Colon (tissue), 2 donors: ENCODE results near the gene ST7.
"Not testable (repeated sequence)": the region's sequence is repeated elsewhere in the genome, so short reads cannot be mapped to it uniquely, and the experiment has no call there.

Source experiments
- FAIRE-seq: peaks from 2 replicates; lab custom pipeline; 2012; peaks lifted over from hg19 to GRCh38; lab: Jason Lieb, UNC
- donor health status: control.
- donor health status: control.

The ST7 gene

DNA sequence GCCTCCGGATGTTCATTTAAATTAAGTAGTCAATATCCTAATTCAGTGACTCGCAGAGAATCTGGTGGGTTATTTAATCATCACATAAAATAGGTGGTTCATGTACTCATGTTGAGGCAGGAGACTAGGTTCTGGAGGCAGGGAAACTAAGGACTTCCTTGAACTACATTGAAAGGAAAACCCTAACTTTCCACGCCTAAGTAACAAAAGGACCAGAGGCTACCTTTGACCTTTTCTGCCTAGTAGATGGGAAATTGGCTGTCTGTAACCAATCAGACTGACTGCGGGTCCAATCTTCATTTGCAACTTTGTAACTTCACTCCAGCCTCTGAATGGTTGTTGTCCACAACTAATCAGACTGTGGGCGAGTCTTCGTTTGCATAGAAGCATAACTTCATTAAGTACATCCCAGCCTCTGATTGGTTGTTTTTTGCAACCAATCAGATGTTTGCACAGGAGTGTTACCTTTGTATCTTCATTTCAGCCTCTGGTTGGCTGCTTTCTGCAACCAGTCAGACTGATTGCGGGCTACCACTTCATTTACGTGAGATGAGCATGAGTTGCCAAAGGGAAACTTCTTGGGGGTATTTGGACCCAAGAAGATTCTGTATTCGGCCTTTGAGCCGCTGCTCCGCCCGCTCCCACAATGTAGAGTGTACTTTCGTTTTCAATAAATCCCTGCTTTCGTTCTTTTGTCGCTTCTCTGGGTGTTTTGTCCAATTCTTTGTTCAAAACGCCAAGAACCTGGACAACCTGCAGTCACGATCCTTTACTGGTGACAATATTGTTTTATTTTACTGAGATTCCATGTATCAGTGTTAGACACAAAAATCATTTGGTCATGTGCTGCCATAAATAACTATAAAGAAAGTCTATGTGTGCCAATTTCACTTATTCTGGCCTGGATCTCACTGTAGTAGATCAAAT lies 1.7 kb upstream of the ST7 start:
- FAIRE-seq = no peak

DNA sequence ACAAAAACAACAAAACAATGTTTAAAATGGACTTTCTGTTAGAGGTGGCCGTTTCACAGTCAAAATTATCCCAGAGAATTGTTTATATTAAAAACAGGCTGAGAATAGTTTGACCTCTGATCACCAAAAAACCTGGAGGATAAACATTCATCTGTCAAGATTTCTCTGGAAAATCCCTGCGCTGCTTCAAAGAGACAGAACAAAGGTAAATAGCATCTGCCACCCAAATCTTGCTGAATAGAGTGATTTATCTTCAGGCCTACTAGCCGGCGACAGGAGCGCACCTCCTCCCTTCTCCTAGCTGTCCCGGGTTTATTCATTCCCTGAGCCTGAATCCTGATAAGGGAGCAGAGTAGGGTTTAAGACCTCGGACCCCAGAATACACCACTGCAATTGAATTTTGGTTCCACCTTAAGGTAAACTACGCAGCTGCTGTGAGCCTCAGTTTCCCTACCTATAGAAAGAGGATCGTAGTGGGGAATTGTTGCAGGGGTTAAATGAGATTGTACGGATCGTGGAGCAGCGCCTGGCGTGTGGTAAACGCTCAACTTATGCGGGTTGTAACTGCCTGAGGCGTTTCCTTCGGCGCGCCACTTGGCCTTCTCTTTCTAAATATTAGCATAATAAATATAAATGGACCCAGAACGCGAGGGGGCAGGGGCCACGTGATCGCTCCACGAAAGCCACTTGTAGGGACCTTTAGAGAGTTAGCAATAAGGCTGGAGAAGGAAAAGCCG lies 498 bp upstream of the ST7 start:
- FAIRE-seq = no peak

DNA sequence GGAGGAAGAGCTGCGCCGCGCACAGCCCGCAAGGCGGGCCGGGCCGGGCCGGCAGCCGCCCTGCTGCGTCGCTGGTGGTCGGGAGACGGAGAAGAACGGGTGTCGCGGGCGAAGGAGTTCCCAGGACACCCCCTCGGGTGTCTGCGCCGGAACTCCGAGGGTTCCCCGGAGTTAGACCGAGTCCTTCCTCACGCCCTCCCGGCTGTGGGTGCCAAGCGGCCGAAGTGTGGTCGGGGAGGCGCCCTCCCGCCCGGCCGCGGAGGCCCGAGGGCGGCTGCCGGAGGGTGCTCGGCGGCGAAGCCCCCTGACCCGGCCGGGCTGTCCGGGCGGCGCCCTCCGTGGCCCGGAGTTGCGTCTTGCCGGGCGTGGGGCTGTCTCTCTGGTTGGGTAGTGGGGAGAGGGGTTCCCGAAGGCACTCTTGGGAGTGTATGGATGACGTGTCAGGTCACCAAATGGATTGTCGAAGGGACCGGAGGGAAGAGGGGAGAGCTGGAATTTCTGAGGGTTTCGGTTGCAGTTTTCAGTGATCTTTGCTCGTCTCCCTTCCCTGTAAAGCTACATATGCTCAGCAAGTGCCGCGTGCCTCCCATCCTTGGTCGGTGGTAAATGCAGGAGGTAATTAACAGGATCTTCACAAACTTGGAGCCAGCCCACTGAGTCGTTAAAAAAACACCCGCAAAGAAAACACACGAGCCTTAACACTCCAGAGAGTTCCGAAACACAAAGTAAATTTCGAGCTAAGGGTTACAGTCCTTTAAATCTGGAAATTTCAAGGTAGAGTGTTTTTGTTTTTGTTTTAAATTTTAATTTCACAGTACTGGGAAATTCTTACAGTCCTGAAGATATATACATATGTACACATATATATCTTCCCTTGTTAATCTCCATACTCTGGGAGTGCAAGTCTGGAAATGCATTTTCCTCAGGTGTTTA lies 871 bp downstream of the ST7 start:
- FAIRE-seq = no peak

DNA sequence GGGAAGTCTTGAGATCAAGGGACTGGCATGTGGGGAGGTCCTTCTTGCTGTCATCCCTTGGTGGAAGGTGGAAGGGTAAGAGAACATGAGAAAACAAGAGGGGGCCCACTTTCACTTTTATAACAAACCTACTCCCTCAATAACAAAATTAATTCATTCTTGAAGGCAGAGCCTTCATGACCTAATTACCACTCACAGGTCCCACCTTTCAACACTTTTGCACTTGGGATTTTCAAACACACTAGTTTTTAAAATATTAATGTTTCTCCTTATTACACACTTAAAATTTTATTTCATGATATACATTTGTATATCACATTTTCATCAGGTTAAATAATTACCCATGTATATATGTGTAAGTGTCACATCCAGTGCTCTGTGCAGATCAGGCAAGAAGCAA lies 2.0 kb downstream of the ST7 start:
- FAIRE-seq = no peak

DNA sequence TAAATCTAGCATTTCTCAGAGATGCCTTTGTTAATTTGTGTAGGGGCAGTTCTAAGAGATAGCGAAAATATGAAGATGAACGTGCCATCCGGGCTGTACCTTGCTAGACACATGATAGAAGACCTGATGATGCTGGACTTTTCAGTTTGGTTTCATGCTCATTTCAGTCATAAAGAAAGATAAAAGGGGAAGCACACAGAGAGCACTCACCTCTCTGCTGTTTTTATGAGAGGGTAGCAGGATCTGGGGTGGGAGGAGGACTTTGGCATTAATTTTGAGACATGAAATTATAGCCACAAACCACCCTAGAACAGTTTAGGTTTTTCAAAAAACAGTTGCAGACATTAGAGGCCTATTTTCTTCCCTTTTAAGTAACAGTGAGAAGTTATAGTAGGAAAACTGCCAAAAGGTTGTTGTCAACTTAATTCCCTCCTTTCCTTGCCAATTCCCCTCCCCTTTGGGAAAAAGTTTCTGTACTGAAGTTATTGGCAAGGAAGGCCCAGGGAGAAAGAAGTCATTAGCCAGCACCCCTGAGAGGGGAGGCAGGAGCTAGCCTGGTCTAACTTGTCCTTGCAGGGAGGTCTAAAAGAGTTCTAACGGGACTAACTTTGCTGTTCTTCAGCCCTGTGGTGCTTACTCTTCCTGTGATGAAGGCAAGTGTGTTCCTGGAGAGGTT lies 2.6 kb downstream of the ST7 start:
- no peak for FAIRE-seq

DNA sequence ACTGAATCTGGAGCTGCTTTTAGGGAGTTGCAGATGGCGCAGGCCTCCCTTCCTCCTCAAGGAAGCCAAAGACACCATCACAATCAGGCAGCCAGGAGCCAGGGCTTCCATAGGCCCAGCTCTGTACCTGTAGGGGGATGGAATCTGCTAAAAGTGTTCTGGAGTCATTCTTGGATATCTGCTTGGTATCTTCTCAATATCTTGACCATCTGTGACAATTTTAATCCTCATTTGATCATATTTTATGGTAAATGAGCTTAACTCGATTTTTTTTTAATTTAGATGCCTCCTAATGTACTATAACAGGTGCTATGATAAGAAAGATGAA lies 3.1 kb downstream of the ST7 start:
- FAIRE-seq = no peak

DNA sequence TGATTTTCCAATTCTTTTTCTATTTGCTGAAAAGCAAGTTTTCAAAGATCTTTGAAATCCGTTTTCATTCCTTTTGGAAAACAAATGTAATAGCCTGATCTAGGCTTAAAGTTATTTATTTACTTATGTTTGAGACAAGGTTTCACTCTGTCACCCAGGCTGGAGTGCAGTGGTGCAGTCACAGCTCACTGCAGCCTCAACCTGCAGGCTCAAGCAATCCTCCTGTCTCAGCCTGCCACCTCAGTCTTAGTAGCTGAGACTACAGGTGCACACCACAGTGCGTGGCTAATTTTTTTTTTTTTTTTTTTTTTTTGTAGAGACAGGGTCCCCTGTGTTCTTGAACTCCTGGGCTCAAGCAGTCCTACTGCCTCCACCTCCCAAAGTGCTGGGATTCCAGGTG lies 4.6 kb downstream of the ST7 start:
- no peak for FAIRE-seq

DNA sequence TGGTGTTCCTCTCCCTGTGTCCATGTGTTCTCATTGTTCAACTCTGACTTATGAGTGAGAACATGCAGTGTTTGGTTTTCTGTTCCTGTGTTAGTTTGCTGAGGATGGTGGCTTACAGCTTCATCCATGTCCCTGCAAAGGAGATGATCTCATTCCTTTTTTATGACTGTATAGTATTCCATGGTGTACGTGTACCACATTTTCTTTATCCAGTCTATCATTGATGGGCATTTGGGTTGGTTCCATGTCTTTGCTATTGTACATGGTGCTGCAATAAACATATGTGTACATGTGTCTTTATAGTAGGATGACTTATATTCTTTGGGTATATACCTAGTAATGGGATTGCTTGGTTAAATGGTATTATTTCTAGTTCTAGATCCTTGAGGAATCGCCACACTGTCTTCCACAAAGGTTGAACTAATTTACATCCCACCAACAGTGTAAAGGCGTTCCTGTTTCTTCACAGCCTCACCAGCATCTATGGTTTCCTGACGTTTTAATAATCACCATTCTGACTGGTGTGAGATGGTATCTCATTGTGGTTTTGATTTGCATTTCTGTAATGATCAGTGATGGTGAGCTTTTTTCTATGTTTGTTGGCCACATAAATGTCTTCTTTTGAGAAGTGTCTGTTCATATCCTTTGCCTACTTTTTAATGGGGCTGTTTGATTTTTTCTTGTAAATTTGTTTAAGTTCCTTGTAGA lies 8.8 kb downstream of the ST7 start:
- FAIRE-seq = not testable (repeated sequence)

DNA sequence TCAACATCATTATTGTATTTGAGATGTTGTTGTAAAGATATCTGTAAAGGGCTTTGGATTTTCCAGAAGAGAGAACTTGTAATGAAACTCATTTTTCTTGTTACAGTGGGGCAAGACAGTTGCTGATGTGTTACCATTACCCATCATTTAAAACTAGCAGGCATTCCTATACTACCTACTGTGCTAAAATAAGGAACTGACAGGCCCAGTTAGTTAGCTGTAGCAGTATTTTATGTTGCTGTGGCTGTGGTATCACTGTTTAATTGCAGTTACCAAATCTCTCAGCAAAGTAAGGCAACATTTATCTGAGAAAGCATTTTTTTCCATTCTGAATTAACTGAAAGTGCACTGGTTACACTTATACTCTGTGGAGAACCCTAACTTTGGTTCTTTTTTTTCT lies 9.9 kb downstream of the ST7 start:
- no peak for FAIRE-seq

DNA sequence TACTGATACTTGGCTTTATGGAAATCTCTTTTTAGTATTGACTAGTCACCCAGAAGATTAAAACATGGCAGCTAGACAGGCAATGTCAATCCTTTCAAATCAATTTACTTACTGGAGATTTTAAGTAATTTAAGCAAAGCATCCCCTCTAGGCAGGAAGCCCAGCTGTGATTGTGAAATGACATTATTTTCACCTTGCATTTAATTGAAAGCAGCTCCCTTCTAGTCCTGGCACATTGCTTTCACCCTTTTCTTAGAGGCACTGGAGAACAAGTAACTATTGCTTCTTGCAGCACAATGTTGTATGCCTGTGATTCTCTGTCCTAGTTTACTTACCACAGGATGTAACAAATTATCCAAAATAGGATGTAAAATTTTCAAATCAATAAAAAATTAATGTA lies 13.3 kb downstream of the ST7 start:
- FAIRE-seq = no peak

DNA sequence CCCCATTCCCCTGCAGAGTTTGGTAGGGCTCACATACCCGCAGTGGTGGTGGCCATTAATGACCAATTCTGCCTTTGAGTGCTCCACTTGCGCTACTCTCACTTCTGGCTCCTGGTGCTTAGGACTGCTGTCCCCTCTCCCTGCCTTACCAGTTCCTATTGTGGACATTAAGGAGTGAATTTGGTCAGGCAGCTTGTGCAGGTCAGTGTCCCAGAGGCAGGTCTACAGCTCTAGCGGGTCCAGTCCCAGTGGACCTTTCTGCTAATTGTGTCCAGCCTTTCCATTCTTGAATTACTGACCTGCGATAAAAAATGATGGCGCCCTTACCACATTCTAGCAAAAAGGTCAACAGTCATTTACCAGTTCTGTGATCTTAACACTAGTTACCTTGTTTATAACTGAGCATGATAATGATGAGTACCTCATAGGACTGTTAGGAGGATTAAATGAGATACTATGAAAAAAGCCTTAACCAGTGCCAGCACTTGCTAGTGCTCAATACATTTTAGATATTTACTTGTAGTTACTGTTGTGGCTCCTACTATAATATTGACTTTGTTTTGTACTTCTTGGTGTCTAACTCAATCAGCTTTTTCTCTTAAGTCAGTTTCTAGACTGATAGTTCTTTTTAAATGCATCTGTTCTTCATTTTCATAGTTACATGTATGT lies 14.1 kb downstream of the ST7 start:
- no peak for FAIRE-seq

DNA sequence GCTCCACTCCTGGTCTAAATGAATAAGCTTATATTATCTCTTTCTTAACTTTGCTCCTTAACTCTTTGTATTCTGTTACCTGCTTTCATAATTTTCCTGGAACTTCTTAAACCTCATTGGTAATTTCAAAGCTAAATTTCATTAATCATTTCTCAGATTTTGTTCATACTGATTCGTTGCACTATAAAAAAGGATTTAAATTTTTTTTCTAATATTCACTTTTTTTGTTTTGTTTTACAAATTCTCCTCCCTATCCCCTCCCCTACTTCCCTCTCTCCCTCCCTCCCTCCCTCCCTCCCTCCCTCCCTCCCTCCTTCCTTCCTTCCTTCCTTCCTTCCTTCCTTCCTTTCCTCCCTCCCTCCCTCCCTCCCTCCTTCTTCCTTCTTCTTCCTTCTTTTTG lies 14.7 kb downstream of the ST7 start:
- no peak for FAIRE-seq

DNA sequence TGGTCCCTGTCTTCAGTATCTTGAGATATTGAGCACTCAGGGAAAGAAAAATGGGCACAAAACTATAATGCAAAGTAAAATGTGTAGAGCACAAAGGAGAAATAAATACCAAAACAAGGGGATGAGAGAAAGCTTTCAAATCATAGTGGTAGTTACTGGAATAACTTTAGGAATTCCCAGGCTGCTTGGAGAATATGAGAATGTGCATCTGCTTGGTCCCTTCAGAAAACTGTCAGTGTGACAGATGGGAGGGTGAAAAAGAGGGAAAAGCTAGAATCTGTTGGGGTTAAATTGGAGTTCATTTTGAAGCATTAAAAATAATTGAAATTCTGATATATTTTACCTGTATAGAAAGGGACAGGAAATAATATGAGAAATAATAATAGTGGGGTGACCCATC lies 15.3 kb downstream of the ST7 start:
- FAIRE-seq = no peak

DNA sequence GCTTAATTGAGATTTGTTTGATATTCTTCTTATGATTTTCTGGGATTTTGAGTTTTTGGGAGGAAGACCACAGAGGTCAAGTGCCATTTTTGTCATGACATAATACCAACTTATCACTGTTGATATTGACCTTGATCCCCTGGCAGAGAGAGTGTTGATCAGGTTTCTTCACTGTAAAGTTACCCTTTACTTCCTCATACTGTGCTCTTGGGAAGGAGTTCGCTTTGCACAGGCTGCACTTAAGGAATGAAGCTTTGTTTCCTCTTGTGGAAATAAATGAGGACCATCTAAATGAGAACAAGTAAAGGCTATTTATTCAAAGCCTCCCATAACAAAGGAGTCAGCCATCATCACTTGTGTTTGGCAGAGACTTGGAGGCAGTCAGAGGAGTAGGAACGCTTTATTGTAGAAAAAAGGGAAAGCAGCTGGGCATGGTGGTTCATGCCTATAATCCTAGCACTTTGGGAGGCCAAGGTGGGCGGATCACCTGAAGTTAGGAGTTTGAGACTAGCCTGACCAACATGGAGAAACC lies 16.1 kb downstream of the ST7 start:
- FAIRE-seq = no peak

DNA sequence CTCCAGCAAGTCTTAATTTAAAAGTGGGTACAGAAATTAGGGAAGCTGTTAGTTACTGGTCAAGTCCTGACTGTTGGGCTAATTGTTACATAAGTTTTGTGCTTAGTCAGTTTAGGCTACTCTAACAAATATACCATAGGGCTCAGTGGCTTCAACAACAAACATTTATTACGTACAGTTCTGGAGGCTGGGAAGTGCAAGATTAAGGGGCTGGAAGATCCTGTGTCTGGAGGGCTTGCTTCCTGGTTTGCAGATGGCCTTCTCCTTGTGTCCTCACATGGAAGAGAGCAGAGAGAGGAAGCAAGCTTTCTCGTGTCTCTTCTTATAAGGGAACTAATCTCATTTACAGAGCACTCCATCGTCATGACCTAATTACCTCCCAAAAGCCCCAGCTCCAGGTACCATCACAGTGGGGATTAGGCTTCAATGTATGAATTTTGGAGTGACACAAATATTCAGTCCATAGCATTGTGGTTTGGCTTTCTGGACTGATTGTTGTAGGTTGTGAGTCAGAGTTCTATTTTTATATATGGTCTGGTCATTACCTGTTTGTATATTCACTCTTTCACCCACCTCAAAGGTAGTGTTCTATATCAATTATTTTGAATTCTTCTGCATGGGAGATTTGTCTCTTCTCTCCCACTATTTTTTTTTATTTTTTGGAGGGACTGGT lies 17.1 kb downstream of the ST7 start:
- FAIRE-seq = no peak

DNA sequence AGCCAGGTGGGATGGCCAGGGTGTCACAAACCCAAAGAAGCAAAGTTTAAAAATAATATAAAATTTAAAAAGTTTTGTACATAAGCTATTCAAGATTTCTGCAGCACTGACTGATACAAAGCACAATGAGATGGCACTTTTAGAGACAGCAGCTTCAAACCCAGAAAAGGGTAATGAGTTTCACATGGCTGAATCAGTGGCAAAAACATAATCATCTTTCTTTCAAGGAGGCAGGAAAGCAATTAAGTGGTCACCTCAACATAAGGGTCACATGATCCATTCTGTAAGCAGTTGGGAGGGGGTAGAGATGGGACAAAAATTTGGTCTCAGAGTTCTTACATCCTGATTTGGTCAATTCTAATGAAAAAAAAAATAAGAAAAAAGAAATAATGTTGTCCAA lies 17.9 kb downstream of the ST7 start:
- not testable (repeated sequence) for FAIRE-seq

DNA sequence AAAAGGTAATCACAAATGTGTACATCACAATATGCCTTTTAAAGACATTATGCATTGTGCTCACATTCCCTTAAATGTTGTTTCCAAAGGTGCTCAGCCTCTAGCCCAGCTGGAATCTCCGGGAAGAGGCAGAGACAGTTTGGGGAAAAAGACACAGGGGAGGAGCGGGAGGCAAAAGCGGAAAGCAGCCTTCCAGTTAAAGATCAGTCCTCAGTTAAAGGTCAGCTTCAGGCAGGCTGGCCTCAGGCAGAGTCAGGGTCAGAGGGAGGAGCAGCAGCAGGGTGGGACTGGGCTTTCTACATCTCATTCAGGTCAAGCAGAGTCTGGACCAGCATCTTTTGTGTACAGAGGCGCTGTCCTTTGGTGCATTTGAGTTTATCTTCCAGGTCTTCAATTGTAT lies 18.6 kb downstream of the ST7 start:
- no peak for FAIRE-seq

DNA sequence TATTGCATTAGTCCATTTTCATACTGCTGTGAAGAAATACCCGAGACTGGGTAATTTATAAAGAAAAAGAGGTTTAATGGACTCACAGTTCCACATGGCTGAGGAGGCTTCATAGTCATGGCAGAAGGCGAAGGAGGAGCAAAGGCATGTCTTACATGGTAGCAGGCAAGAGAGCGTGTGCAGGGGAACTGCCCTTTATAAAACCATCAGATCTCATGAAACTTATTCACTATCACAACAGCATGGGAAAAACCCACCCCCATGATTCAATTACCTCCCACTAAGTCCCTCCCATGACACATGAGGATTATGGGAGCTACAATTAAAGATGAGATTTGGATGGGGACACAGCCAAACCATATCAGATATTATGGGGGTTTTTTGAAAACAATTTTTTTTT lies 21.7 kb downstream of the ST7 start:
- not testable (repeated sequence) for FAIRE-seq

DNA sequence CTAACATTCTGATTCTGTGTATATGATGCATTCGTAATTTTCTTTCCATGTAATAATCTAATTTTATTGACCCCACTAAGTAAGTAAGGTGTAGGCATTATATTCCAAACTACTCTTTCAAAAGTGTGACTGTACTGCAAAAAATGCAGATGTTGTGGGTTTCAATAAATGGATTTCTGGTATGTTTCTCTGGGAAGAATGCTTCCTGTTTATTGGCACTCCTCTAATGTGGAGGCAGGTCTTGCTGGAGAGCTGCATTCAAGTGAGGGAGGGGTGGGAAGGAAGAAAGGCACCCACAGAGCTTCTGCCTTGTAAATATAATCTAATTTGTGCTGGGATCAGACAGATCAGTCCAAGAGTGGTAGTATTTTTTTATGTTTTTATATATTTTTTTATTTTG lies 23.9 kb downstream of the ST7 start:
- FAIRE-seq = no peak

DNA sequence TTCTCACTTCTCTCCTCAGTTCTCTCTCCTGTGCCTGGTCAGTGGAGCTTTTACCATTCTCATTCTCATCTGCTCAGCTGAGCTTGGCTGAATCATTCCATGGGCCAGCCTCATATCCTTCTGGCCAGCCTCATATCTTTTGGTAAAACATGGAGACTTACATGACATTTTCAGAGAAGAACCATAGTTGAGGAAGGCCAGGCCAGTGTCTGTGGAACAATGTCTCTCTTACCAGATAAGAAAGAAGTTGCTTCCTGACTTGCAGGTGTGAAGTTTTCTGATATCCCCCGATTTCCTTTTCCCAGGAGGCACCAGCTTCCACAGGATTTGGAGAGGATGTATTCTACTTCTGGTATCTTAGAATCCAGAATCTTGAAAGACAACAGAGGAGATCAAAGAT lies 24.7 kb downstream of the ST7 start:
- no peak for FAIRE-seq
